Measurements from ENCODE around the gene VMAC. TPM values are rescaled to one million over a fixed set of nuclear protein-coding genes. Genes with fewer than 3 reads are reported as not detected.

VMAC gene
- total and polyA plus RNA-seq, 2 donors (not counting 3 experiments of a cell fraction or from before 2014, with no cell fraction given), result 4.7 to 6.9 TPM

GRCh38 chr19:5917431-5918107 lies 12.9 kb downstream of the VMAC start:
- DNase-seq (ENCODE audit: low read depth, low spot score) (no peak), FAIRE-seq (no peak)
- CTCF ChIA-PET, result no interaction called here
- no TSS peak for BruUV-seq (replicated peaks)
- no peaks in the 10 kb centered on the region for H3K27me3 ChIP-seq (ENCODE audit: control insufficient read depth in 2 of 2, insufficient read depth in 2 of 2, low read length in 2 of 2)
- TF ChIP-seq MYC (IDR thresholded peaks at IDR 0.05; ENCODE audit: low read depth, low read length), result no peak
- TF ChIP-seq EZH2 (IDR thresholded peaks at IDR 0.05; ENCODE audit: borderline replicate concordance, low read depth, low read length, severe bottlenecking), result no peak
- TF ChIP-seq POLR2A (IDR thresholded peaks at IDR 0.05; ENCODE audit: low read depth, low read length), result no peak
- dilution Hi-C loops (cut with MboI; ENCODE audit: extremely low pct_ligation_motif_present, low sequenced_read_pairs) (no loop called here), intact Hi-C loops (cut with micrococcal nuclease) (no loop called here)
- no peaks in the 10 kb centered on the region for H3K9me3 ChIP-seq (replicated peaks; ENCODE audit: control insufficient read depth, insufficient read depth, low read length)
- no peaks in the 10 kb centered on the region for H4K20me1 ChIP-seq (replicated peaks; ENCODE audit: control insufficient read depth, extremely low read depth, insufficient read depth, low read length)
- no peak overlapping the region for H3K27ac ChIP-seq (ENCODE audit: insufficient read depth, low read depth, low read length)
- H3K4me3 ChIP-seq (replicated peaks in 1 of 3; ENCODE audit: insufficient read depth in 1 of 3, low read depth in 1 of 3, low read length in 3 of 3), result no peak overlapping the region
- no peak overlapping the region for H3K4me2 ChIP-seq (ENCODE audit: insufficient read depth, low read length)
- H3K79me2 ChIP-seq (ENCODE audit: control insufficient read depth, insufficient read depth, low read length), result no peaks in the 10 kb centered on the region
- POLR2A ChIA-PET, result no interaction called here
- H3K9me1 ChIP-seq (replicated peaks; ENCODE audit: control insufficient read depth, extremely low read depth, insufficient read depth, low read length), result no peaks in the 10 kb centered on the region
- no peak overlapping the region for H2AFZ ChIP-seq (ENCODE audit: low read depth, low read length)
- peaks cover 7 to 25% of the 10 kb centered on the region in 2 experiments for H3K36me3 ChIP-seq (ENCODE audit: control insufficient read depth in 2 of 2, extremely low read depth in 1 of 2, insufficient read depth in 2 of 2, low read length in 2 of 2)
- H3K9ac ChIP-seq (replicated peaks; ENCODE audit: extremely low read depth, insufficient read depth, low read length), result no peak overlapping the region
- no peaks in the 10 kb centered on the region for H3K4me1 ChIP-seq (ENCODE audit: control insufficient read depth, extremely low read depth, insufficient read depth, low read length)

DNA sequence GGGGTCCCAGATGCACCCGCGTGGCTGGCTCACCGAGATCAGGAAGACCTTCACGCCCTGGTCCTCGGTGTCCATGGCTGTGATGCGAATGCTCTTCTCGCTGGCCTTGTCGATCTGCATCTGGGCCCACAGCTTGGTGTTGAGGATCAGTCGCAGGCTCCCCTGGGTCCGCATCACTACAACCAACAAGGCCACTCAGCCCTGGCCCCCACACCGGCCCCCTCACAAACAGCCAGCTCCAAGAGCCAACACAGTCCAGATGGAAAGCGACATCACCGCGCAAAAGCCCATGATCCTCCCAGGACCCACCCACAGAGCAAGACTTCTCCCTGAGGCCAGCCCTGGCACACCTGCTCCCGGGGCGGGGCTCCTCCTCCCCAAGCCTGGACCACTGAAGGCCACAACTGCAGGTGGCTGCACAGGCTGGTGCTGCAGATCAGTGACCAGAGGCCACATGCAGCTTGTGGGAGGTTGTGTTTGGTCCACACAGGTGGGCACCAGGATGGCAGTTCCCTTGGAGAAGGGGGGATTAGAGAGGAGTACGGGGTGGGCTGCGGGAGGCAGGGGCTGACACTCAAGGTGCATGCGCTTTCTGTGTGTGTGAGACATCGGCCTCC lies 13.9 kb downstream of the VMAC start:
- Histone ChIP-seq H3K36me3 (ENCODE audit: control insufficient read depth in 2 of 2, extremely low read depth in 1 of 2, insufficient read depth in 2 of 2, low read length in 2 of 2) (peaks cover 7 to 32% of the 10 kb centered on the region in 2 experiments), H3K4me3 (replicated peaks in 1 of 3; ENCODE audit: insufficient read depth in 1 of 3, low read depth in 1 of 3, low read length in 3 of 3) (no peak overlapping the region), H3K79me2 (ENCODE audit: control insufficient read depth, insufficient read depth, low read length) (no peaks in the 10 kb centered on the region), H3K9me1 (replicated peaks; ENCODE audit: control insufficient read depth, extremely low read depth, insufficient read depth, low read length) (no peaks in the 10 kb centered on the region), H3K4me2 (ENCODE audit: insufficient read depth, low read length) (no peak overlapping the region), H3K9me3 (replicated peaks; ENCODE audit: control insufficient read depth, insufficient read depth, low read length) (no peaks in the 10 kb centered on the region), H3K9ac (replicated peaks; ENCODE audit: extremely low read depth, insufficient read depth, low read length) (no peak overlapping the region), H3K27me3 (ENCODE audit: control insufficient read depth in 2 of 2, insufficient read depth in 2 of 2, low read length in 2 of 2) (no peaks in the 10 kb centered on the region), H3K27ac (ENCODE audit: insufficient read depth, low read depth, low read length) (no peak overlapping the region), H2AFZ (ENCODE audit: low read depth, low read length) (no peak overlapping the region), H4K20me1 (replicated peaks; ENCODE audit: control insufficient read depth, extremely low read depth, insufficient read depth, low read length) (no peaks in the 10 kb centered on the region), H3K4me1 (ENCODE audit: control insufficient read depth, extremely low read depth, insufficient read depth, low read length) (no peaks in the 10 kb centered on the region)
- dilution Hi-C loops (cut with MboI; ENCODE audit: extremely low pct_ligation_motif_present, low sequenced_read_pairs), result no loop called here
- ChIA-PET CTCF (no interaction called here), POLR2A (no interaction called here)
- FAIRE-seq (no peak), DNase-seq (ENCODE audit: low read depth, low spot score) (no peak)
- intact Hi-C loops (cut with micrococcal nuclease), result no loop called here
- BruUV-seq (replicated peaks), result no TSS peak
- no peak for TF ChIP-seq POLR2AphosphoS5 (IDR thresholded peaks at IDR 0.05; ENCODE audit: insufficient read depth, low read depth, low read length)
